Liver (tissue), 9 donors: Measurements from ENCODE around the gene MT1E. TPM values are rescaled to one million over a fixed set of nuclear protein-coding genes. Genes with fewer than 3 reads are reported as not detected.

Experiments used
- DNase-seq: peaks from one replicate; pipeline ENCODE4 v3.0.0-alpha.2; 2017; ENCODE audit warnings: low spot score
- H3K27ac ChIP-seq, 2 donors: one replicate each; pipeline ENCODE4 v1.7.0; 2013; ENCODE audit warnings: inconsistent platforms in 2 of 2, low read length in 2 of 2, control low read depth in 1 of 2, low read depth in 1 of 2, mild to moderate bottlenecking in 1 of 2
- H3K27me3 ChIP-seq, 4 donors: one replicate each; pipeline versions ENCODE4 v1.6.1 to v1.7.0; 2013; ENCODE audit warnings: low read length in 3 of 4, inconsistent platforms in 1 of 4, mild to moderate bottlenecking in 1 of 4, moderate library complexity in 1 of 4; ENCODE audit not compliant: control insufficient read depth in 4 of 4, insufficient read depth in 4 of 4
- H3K36me3 ChIP-seq, 4 donors: one replicate each; pipeline versions ENCODE4 v1.6.1 to v1.7.0; 2013; ENCODE audit warnings: low read length in 3 of 4, mild to moderate bottlenecking in 3 of 4, low read depth in 1 of 4, moderate library complexity in 1 of 4; ENCODE audit not compliant: control insufficient read depth in 4 of 4, insufficient read depth in 3 of 4
- H3K4me1 ChIP-seq, 4 donors: one replicate each; pipeline versions ENCODE4 v1.6.1 to v1.7.0; 2013; ENCODE audit warnings: low read length in 3 of 4, mild to moderate bottlenecking in 3 of 4, moderate library complexity in 1 of 4; ENCODE audit not compliant: control insufficient read depth in 4 of 4, insufficient read depth in 4 of 4
- H3K4me3 ChIP-seq, 3 donors: one replicate each; pipeline versions ENCODE4 v1.6.1 to v1.7.0; 2013; ENCODE audit warnings: low read length in 3 of 3, control low read depth in 1 of 3, low read depth in 1 of 3, mild to moderate bottlenecking in 1 of 3
- H3K9ac ChIP-seq, 2 donors: one replicate each; pipeline ENCODE4 v1.7.0; 2013; ENCODE audit warnings: low read length in 2 of 2, mild to moderate bottlenecking in 2 of 2, moderate library complexity in 2 of 2, control low read depth in 1 of 2, low read depth in 1 of 2
- H3K9me3 ChIP-seq, 4 donors: one replicate each; pipeline versions ENCODE4 v1.6.1 to v1.7.0; 2013; ENCODE audit warnings: low read length in 3 of 4; ENCODE audit not compliant: control insufficient read depth in 4 of 4
- ATF3 ChIP-seq: IDR thresholded peaks from 2 replicates; pipeline ENCODE4 v1.6.1; 2016; ENCODE audit warnings: antibody characterized with exemption
- CTCF ChIP-seq: fragments of 150-350 bp; IDR thresholded peaks from 2 replicates; pipeline ENCODE4 v1.5.1; 2017; ENCODE audit warnings: improper control_type of control experiment, low read depth, low read length; ENCODE audit not compliant: missing input control
- EGR1 ChIP-seq, 2 donors: IDR thresholded peaks; 2 replicates each; pipeline ENCODE4 v1.6.1; 2016 to 2018; ENCODE audit warnings: antibody characterized with exemption in 2 of 2, low read depth in 2 of 2
- FOXA1 ChIP-seq: IDR thresholded peaks from 2 replicates; pipeline ENCODE4 v1.6.1; 2016; ENCODE audit warnings: antibody characterized with exemption
- FOXA2 ChIP-seq: IDR thresholded peaks from 2 replicates; pipeline ENCODE4 v1.6.1; 2016; ENCODE audit warnings: antibody characterized with exemption
- GABPA ChIP-seq, 2 donors: IDR thresholded peaks in 1 of 2; conservative IDR thresholded peaks in 1 of 2; 2 replicates each; pipeline ENCODE4 v1.6.1; 2016; ENCODE audit warnings: antibody characterized with exemption in 2 of 2, mild to moderate bottlenecking in 1 of 2, moderate library complexity in 1 of 2
- HNF4A ChIP-seq, 2 donors: conservative IDR thresholded peaks; 2 replicates each; pipeline ENCODE4 v1.6.1; 2016; ENCODE audit warnings: antibody characterized with exemption in 2 of 2, mild to moderate bottlenecking in 2 of 2
- HNF4G ChIP-seq: IDR thresholded peaks from 2 replicates; pipeline ENCODE4 v1.6.1; 2016; ENCODE audit warnings: antibody characterized with exemption
- JUND ChIP-seq, 2 donors: IDR thresholded peaks; 2 replicates each; pipeline ENCODE4 v1.6.1; 2016; ENCODE audit warnings: antibody characterized with exemption in 2 of 2
- NR2F2 ChIP-seq: IDR thresholded peaks from 2 replicates; pipeline ENCODE4 v1.6.1; 2016; ENCODE audit warnings: antibody characterized with exemption
- RAD21 ChIP-seq, 2 donors: IDR thresholded peaks; 2 replicates each; pipeline ENCODE4 v1.6.1; 2016; ENCODE audit warnings: antibody characterized with exemption in 2 of 2, mild to moderate bottlenecking in 2 of 2
- RXRA ChIP-seq, 2 donors: IDR thresholded peaks; 2 replicates each; pipeline ENCODE4 v1.6.1; 2017 to 2018; ENCODE audit warnings: antibody characterized with exemption in 2 of 2, mild to moderate bottlenecking in 1 of 2
- SP1 ChIP-seq: IDR thresholded peaks from 2 replicates; pipeline ENCODE4 v1.6.1; 2018; ENCODE audit warnings: antibody characterized with exemption, mild to moderate bottlenecking
- TAF1 ChIP-seq: conservative IDR thresholded peaks from 2 replicates; pipeline ENCODE4 v1.6.1; 2016; ENCODE audit warnings: antibody characterized with exemption, mild to moderate bottlenecking
- YY1 ChIP-seq: IDR thresholded peaks from 2 replicates; pipeline ENCODE4 v1.6.1; 2016; ENCODE audit warnings: antibody characterized with exemption, mild to moderate bottlenecking
- ZBTB33 ChIP-seq: IDR thresholded peaks from 2 replicates; pipeline ENCODE4 v1.6.1; 2016; ENCODE audit warnings: antibody characterized with exemption
- WGBS: extraction: QIAGEN DNeasy Blood & Tissue Kit; methylation state at CpG from one replicate; pipeline ENCODE4 v1.1.7; 2013; 5-methylcytosine and 5-hydroxymethylcytosine counted together
- polyA plus RNA-seq, 2 donors: library from polyadenylated mRNA; stranded (reverse) in 1 of 2; unstranded in 1 of 2; fragments of 200-250 nt in 1 of 2; fragments of >200 nt in 1 of 2; fragmentation: Nextera tagmentation in 1 of 2; extraction: Ambion mirVana in 1 of 2; gene quantifications; one replicate each; pipeline versions ENCODE4 v1.2.1 to v1.2.3, GENCODE V29; 2013 to 2015
- total RNA-seq, 2 donors: library from RNA; depleted of rRNA; stranded (reverse); fragments of >200 nt; gene quantifications; one replicate each; pipeline ENCODE4 v1.2.3, GENCODE V29; 2014
- TF ChIP-seq, protein P1 (sequence below): IDR thresholded peaks from 2 replicates; pipeline ENCODE4 v1.6.1; 2016; ENCODE audit warnings: antibody characterized with exemption
- TF ChIP-seq, protein P2 (sequence below): IDR thresholded peaks from 2 replicates; pipeline ENCODE4 v1.6.1; 2016; ENCODE audit warnings: antibody characterized with exemption, mild to moderate bottlenecking
- donor health status: healthy.
- donor health status: healthy.
- donor health status: healthy.
- donor health status: healthy.
- donor health status: healthy.

Gene MT1E
- total and polyA plus RNA-seq, 4 donors: 206 to 1,831 (median 808) TPM

GRCh38 chr16:56647641-56648431 is 22.3 kb downstream of the MT1E start:
- Histone ChIP-seq H3K9ac (no peak overlapping the region), H3K4me1 (peaks cover 5 to 31% (median 16%) of the 10 kb centered on the region in 4 donors), H3K36me3 (no peaks in the 10 kb centered on the region), H3K9me3 (no peaks in the 10 kb centered on the region), H3K4me3 (peak overlapping the region in 1 of 3 donors; percentile 18), H3K27ac (peak overlapping the region; percentile 62 to 77), H3K27me3 (no peaks in the 10 kb centered on the region)
- WGBS: 21% methylated on average over 33 of the region's 33 CpGs
- TF ChIP-seq YY1 (peak; percentile 68), GABPA (IDR thresholded peaks at IDR 0.05 in 1 of 2, conservative IDR thresholded peaks at IDR 0.05 in 1 of 2) (no peak), RAD21 (IDR thresholded peaks at IDR 0.05) (peak; percentile 32 to 41), TAF1 (peak; percentile 55), FOXA2 (peak; percentile 18), SP1 (peak; percentile 95), EGR1 (IDR thresholded peaks at IDR 0.05; ENCODE audit: low read depth in 2 of 2) (no peak), HNF4A (conservative IDR thresholded peaks at IDR 0.05) (peak; percentile 74 to 80), NR2F2 (peak; percentile 64), HNF4G (peak; percentile 34), FOXA1 (no peak), RXRA (IDR thresholded peaks at IDR 0.05) (peak; percentile 92 to 93), ATF3 (no peak), CTCF (peak; percentile 18), JUND (IDR thresholded peaks at IDR 0.05) (no peak), ZBTB33 (peak; percentile 8)
- TF ChIP-seq, protein P1, sequence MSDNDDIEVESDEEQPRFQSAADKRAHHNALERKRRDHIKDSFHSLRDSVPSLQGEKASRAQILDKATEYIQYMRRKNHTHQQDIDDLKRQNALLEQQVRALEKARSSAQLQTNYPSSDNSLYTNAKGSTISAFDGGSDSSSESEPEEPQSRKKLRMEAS: peak; percentile 84
- TF ChIP-seq, protein P2, sequence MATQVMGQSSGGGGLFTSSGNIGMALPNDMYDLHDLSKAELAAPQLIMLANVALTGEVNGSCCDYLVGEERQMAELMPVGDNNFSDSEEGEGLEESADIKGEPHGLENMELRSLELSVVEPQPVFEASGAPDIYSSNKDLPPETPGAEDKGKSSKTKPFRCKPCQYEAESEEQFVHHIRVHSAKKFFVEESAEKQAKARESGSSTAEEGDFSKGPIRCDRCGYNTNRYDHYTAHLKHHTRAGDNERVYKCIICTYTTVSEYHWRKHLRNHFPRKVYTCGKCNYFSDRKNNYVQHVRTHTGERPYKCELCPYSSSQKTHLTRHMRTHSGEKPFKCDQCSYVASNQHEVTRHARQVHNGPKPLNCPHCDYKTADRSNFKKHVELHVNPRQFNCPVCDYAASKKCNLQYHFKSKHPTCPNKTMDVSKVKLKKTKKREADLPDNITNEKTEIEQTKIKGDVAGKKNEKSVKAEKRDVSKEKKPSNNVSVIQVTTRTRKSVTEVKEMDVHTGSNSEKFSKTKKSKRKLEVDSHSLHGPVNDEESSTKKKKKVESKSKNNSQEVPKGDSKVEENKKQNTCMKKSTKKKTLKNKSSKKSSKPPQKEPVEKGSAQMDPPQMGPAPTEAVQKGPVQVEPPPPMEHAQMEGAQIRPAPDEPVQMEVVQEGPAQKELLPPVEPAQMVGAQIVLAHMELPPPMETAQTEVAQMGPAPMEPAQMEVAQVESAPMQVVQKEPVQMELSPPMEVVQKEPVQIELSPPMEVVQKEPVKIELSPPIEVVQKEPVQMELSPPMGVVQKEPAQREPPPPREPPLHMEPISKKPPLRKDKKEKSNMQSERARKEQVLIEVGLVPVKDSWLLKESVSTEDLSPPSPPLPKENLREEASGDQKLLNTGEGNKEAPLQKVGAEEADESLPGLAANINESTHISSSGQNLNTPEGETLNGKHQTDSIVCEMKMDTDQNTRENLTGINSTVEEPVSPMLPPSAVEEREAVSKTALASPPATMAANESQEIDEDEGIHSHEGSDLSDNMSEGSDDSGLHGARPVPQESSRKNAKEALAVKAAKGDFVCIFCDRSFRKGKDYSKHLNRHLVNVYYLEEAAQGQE: peak; percentile 74
- DNase-seq: peak; percentile 54
